ENCODE measurements around the gene RNF220. TPM values are rescaled to one million over a fixed set of nuclear protein-coding genes. Genes with fewer than 3 reads are reported as not detected.
A peak's percentile ranks its signal among the peaks of the same experiment; 100 is the strongest.

RNF220 gene
- total RNA-seq, 6 experiments from 2014 or later, result 42.1 to 54.7 (median 51.9) TPM

- no peak overlapping the region for H3K4me3 Mint-ChIP-seq
- H3K27me3 Mint-ChIP-seq (ENCODE audit: insufficient read depth), result peaks cover 52% of the 10 kb centered on the region
- no peak for DNase-seq
- no peak overlapping the region for H3K27ac Mint-ChIP-seq
- H3K4me1 Mint-ChIP-seq (ENCODE audit: low read depth), result peaks cover 12% of the 10 kb centered on the region; the same call in 1 of the 2 replicates
- no peaks in the 10 kb centered on the region for H3K9me3 Mint-ChIP-seq
- no peaks in the 10 kb centered on the region for H3K36me3 Mint-ChIP-seq (ENCODE audit: low read depth)
- TF ChIP-seq CTCF (IDR thresholded peaks at IDR 0.05), result no peak
These were observed 108.1 kb downstream of the RNF220 start for GRCh38 chr1:44513111-44513510.

DNA sequence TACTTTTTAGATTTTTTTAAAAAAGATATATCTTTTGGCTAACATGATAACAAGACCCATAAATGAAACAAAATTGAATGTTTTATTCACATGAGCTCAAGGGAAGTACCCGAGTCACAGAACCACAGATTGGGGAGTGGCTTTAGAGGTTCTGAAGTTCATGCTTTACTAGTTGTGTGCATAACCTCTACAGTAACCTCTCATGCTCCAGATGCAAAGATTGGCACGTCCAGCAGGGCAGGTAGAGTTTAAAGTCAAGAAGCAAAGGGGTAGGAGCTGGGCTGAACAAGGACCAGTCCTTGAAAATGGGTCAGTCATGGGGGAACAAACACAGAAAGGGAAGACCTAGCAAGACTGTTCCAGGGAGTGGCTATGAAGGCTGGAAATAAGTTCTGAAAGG lies 109.6 kb downstream of the RNF220 start:
- no peak for TF ChIP-seq CTCF (IDR thresholded peaks at IDR 0.05)
- Mint-ChIP-seq H3K27me3 (ENCODE audit: insufficient read depth) (peaks cover 53% of the 10 kb centered on the region), H3K4me1 (ENCODE audit: low read depth) (peaks cover 12% of the 10 kb centered on the region; the same call in 1 of the 2 replicates), H3K4me3 (no peak overlapping the region), H3K27ac (no peak overlapping the region), H3K36me3 (ENCODE audit: low read depth) (no peaks in the 10 kb centered on the region), H3K9me3 (no peaks in the 10 kb centered on the region)
- DNase-seq, result no peak

- Mint-ChIP-seq H3K36me3 (ENCODE audit: low read depth) (no peaks in the 10 kb centered on the region), H3K27me3 (ENCODE audit: insufficient read depth) (peaks cover 58% of the 10 kb centered on the region), H3K4me3 (no peak overlapping the region), H3K9me3 (no peaks in the 10 kb centered on the region), H3K27ac (no peak overlapping the region), H3K4me1 (ENCODE audit: low read depth) (peaks cover 12% of the 10 kb centered on the region; the same call in 1 of the 2 replicates)
- no peak for TF ChIP-seq CTCF (IDR thresholded peaks at IDR 0.05)
- DNase-seq, result peak; percentile 21
These were observed 110.4 kb downstream of the RNF220 start for GRCh38 chr1:44515416-44515815.

DNA sequence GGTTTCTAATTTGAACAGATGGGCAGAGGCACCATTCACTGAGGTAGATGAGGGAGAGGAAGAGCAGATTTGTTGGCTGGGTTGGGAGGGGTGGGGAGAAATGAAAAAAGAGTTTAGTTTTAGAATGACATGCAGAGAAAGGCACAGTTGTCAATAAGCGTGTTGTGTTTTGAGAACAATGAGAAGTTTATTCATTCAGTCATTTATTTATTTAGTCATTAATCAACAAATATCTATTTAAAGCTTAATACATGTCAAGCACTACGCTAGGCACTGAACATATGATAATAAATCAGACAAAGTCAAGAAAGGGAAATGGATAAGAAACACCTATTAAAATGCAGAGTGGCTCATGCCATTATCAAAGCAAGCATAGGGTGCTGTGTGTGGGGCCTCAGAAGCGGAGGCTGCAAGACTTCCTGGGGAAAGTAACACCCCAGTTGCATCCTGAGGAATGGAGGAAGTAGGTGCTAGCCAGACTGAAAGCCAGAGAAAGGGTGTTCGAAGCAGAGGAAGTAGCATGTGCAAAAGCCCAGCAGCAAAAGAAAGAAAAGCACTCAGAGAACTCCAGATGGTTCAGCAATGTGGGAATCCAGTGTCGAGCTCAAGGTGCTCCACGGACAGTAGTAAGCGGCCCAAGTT lies 114.1 kb downstream of the RNF220 start:
- H3K27ac Mint-ChIP-seq, result no peak overlapping the region
- no peaks in the 10 kb centered on the region for H3K9me3 Mint-ChIP-seq
- H3K4me3 Mint-ChIP-seq, result no peak overlapping the region
- no peak for DNase-seq
- TF ChIP-seq CTCF (IDR thresholded peaks at IDR 0.05), result no peak
- no peaks in the 10 kb centered on the region for H3K36me3 Mint-ChIP-seq (ENCODE audit: low read depth)
- H3K4me1 Mint-ChIP-seq (ENCODE audit: low read depth), result peaks cover 12% of the 10 kb centered on the region; the same call in 1 of the 2 replicates
- peaks cover 52% of the 10 kb centered on the region for H3K27me3 Mint-ChIP-seq (ENCODE audit: insufficient read depth)

GRCh38 chr1:44521378-44522080 lies 116.5 kb downstream of the RNF220 start:
- Mint-ChIP-seq H3K36me3 (ENCODE audit: low read depth) (no peaks in the 10 kb centered on the region), H3K4me3 (no peak overlapping the region), H3K27me3 (ENCODE audit: insufficient read depth) (peaks cover 40% of the 10 kb centered on the region), H3K27ac (no peak overlapping the region), H3K9me3 (no peaks in the 10 kb centered on the region), H3K4me1 (ENCODE audit: low read depth) (no peaks in the 10 kb centered on the region)
- DNase-seq, result no peak
- TF ChIP-seq CTCF (IDR thresholded peaks at IDR 0.05), result no peak
